ENCODE measurements around the gene SLC43A2.
A peak's percentile ranks its signal among the peaks of the same experiment; 100 is the strongest.

SLC43A2 gene

GRCh38 chr17:1623057-1623630 lies 5.5 kb downstream of the SLC43A2 start:
- no peak for DNase-seq

GRCh38 chr17:1621273-1621954 lies 7.2 kb downstream of the SLC43A2 start:
- no peak for DNase-seq

- DNase-seq = no peak
These were observed 8.1 kb downstream of the SLC43A2 start for GRCh38 chr17:1620486-1620885.

- peak; percentile 37 for DNase-seq
These were observed 10.9 kb downstream of the SLC43A2 start for GRCh38 chr17:1617620-1618174.

GRCh38 chr17:1616101-1616500 lies 12.5 kb downstream of the SLC43A2 start:
- no peak for DNase-seq

- no peak for DNase-seq
These were observed 16.2 kb downstream of the SLC43A2 start for GRCh38 chr17:1612400-1612799.

- DNase-seq = no peak
These were observed 16.9 kb downstream of the SLC43A2 start for GRCh38 chr17:1611715-1612114.

- no peak for DNase-seq
These were observed 20.0 kb downstream of the SLC43A2 start for GRCh38 chr17:1608676-1609075.

- DNase-seq = no peak
These were observed 20.7 kb downstream of the SLC43A2 start for GRCh38 chr17:1607971-1608320.

GRCh38 chr17:1606352-1606985 lies 22.2 kb downstream of the SLC43A2 start:
- DNase-seq = no peak

GRCh38 chr17:1605681-1606351 lies 22.8 kb downstream of the SLC43A2 start:
- DNase-seq = no peak

GRCh38 chr17:1604831-1605528 lies 23.7 kb downstream of the SLC43A2 start:
- DNase-seq = no peak

GRCh38 chr17:1601571-1601970 lies 27.1 kb downstream of the SLC43A2 start:
- no peak for DNase-seq

- no peak for DNase-seq
These were observed 30.1 kb downstream of the SLC43A2 start for GRCh38 chr17:1598399-1599095.

GRCh38 chr17:1597861-1598342 lies 30.7 kb downstream of the SLC43A2 start:
- no peak for DNase-seq

- DNase-seq = no peak
These were observed 35.1 kb downstream of the SLC43A2 start for GRCh38 chr17:1593630-1593931.

GRCh38 chr17:1592751-1593629 lies 35.6 kb downstream of the SLC43A2 start:
- DNase-seq = no peak

GRCh38 chr17:1591474-1592090 lies 37.1 kb downstream of the SLC43A2 start:
- DNase-seq = no peak

GRCh38 chr17:1590747-1591473 lies 37.7 kb downstream of the SLC43A2 start:
- DNase-seq = no peak

All from fibroblast of skin of back (primary cell).